Measurements from ENCODE around the gene LILRA5. TPM values are rescaled to one million over a fixed set of nuclear protein-coding genes. Genes with fewer than 3 reads are reported as not detected.
"Not testable (repeated sequence)": the region's sequence is repeated elsewhere in the genome, so short reads cannot be mapped to it uniquely, and the experiment has no call there.

The LILRA5 gene
- total RNA-seq = 1.9 TPM in 1 of 2 replicates, not detected in the other

DNA sequence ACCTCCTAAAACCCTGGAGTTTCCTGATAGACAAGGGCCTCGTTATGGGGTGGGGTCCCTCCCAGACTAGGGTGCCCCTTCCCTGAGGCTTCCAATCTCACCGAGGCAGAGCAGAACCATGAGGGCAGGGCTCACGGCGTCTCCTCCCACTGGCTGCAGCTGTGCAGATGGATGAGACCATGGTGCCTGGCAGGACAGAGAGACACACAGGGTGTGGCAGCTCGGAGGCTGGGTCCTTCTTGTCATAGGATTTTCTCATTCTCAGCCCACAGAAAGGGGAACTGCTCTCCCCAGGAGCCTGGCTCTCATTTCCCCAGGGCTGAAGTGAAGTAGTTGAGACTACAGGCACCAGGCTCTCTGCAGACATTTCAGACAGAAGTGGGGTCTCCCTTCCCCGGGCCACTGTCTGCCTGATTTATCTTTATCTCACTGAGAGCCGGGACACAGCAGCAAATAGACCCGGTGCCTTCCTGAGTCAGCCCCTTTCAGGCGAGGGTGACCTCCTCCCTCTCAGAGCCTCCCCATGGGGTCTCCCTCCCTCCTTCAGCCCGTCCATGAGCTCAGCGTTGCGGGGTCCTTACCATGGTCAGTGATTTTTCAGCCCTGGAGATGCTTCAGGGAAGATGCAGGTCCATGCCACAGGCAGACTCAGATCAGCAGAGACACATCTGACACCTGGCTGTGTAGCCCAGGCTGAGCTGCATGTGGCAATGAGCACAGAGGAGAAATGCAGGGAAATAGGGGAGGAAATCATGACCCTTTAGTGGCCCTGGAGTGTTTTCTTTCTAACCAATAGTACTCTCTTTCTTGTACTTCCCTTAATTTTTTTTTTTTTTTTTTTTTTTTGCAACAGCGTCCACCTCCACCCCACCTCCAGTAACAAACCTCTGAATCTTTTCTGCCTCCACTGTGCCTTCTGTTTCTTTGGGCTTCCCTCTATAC, at the start of gene LILRA5:
Gene LILRA5 (minus strand): TSS at position 731 of the 942 bp plus-strand sequence. CDS start 147 bp downstream, at position 584.
- no peak for DNase-seq (ENCODE audit: low read depth)
- no peak within 1 kb of the TSS for H3K4me3 ChIP-seq (ENCODE audit: low read depth, low read length)
- TF ChIP-seq, protein P1, sequence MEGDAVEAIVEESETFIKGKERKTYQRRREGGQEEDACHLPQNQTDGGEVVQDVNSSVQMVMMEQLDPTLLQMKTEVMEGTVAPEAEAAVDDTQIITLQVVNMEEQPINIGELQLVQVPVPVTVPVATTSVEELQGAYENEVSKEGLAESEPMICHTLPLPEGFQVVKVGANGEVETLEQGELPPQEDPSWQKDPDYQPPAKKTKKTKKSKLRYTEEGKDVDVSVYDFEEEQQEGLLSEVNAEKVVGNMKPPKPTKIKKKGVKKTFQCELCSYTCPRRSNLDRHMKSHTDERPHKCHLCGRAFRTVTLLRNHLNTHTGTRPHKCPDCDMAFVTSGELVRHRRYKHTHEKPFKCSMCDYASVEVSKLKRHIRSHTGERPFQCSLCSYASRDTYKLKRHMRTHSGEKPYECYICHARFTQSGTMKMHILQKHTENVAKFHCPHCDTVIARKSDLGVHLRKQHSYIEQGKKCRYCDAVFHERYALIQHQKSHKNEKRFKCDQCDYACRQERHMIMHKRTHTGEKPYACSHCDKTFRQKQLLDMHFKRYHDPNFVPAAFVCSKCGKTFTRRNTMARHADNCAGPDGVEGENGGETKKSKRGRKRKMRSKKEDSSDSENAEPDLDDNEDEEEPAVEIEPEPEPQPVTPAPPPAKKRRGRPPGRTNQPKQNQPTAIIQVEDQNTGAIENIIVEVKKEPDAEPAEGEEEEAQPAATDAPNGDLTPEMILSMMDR (IDR thresholded peaks at IDR 0.05; ENCODE audit: insufficient read depth, low read length, poor library complexity, severe bottlenecking) = no peak
- no peaks in the 10 kb centered on the region for H3K27me3 ChIP-seq (ENCODE audit: control insufficient read depth, insufficient read depth, low read length)
- H3K36me3 ChIP-seq (ENCODE audit: control insufficient read depth, insufficient read depth, low read length) = no peaks in the 10 kb centered on the region

GRCh38 chr19:54361680-54362422, 48.9 kb upstream of the LILRA5 start:
- not testable (repeated sequence) for H3K36me3 ChIP-seq (ENCODE audit: control insufficient read depth, insufficient read depth, low read length); DNase-seq (ENCODE audit: low read depth); H3K4me3 ChIP-seq (ENCODE audit: low read depth, low read length); H3K27me3 ChIP-seq (ENCODE audit: control insufficient read depth, insufficient read depth, low read length)

GRCh38 chr19:54359149-54359820, 46.3 kb upstream of the LILRA5 start:
- H3K36me3 ChIP-seq (ENCODE audit: control insufficient read depth, insufficient read depth, low read length); H3K27me3 ChIP-seq (ENCODE audit: control insufficient read depth, insufficient read depth, low read length); DNase-seq (ENCODE audit: low read depth); H3K4me3 ChIP-seq (ENCODE audit: low read depth, low read length): not testable (repeated sequence)

GRCh38 chr19:54357381-54357780, 44.4 kb upstream of the LILRA5 start:
- no peaks in the 10 kb centered on the region for H3K36me3 ChIP-seq (ENCODE audit: control insufficient read depth, insufficient read depth, low read length)
- no peaks in the 10 kb centered on the region for H3K27me3 ChIP-seq (ENCODE audit: control insufficient read depth, insufficient read depth, low read length)
- DNase-seq (ENCODE audit: low read depth) = no peak
- no peak overlapping the region for H3K4me3 ChIP-seq (ENCODE audit: low read depth, low read length)
- TF ChIP-seq, protein P1 (IDR thresholded peaks at IDR 0.05; ENCODE audit: insufficient read depth, low read length, poor library complexity, severe bottlenecking) = no peak

DNA sequence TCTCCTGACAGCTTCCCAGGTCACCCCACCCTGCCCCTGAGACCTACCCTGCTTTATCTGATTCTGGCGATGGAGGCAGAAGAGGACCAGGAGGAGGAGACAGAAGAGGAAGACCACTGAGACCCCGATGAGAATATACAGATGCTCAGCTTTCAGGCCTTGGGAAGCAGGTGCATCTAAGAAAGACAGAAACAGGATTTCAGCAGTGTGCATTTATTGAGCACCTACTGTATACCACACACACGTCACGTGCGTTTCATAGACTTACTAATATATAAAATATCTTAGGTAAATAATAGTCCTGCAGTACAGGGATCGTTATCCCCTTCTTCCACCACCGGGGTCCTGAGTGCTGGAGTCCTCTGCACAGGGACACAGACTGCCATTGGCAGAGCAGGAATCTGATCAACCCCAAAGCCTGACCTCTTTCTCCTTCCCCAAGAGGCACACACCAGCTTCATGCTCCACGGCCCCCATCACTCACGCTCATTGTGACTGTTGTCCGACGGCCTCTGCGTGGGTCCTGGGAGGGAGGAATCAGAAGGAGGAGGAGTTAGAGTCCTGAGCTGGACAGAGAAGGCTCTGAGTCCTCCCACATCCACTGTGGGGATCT, 43.6 kb upstream of the LILRA5 start:
- no peaks in the 10 kb centered on the region for H3K36me3 ChIP-seq (ENCODE audit: control insufficient read depth, insufficient read depth, low read length)
- no peak for DNase-seq (ENCODE audit: low read depth)
- H3K4me3 ChIP-seq (ENCODE audit: low read depth, low read length) = no peak overlapping the region
- TF ChIP-seq, protein P1 (IDR thresholded peaks at IDR 0.05; ENCODE audit: insufficient read depth, low read length, poor library complexity, severe bottlenecking) = no peak
- no peaks in the 10 kb centered on the region for H3K27me3 ChIP-seq (ENCODE audit: control insufficient read depth, insufficient read depth, low read length)

DNA sequence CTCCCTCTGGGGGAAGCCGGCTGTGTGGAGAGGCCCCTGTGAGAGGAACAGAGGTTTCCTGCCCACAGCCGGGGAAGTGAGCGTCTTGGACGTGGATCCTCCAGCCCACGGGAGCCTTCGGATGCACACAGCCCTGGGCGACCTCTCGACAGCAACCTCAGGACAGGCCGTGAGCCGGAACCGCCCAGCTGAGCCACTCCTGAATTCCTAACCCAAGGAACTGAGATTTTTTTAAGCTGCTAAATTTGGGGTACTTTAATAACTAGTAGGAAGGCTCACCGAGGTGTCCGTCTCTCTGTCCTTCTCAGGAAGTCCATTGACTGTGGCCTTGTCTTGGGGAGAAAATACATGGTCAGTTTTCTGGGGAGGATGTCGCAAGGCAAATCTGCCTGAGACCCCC, 42.7 kb upstream of the LILRA5 start:
- Histone ChIP-seq H3K36me3 (ENCODE audit: control insufficient read depth, insufficient read depth, low read length) (no peaks in the 10 kb centered on the region), H3K27me3 (ENCODE audit: control insufficient read depth, insufficient read depth, low read length) (no peaks in the 10 kb centered on the region), H3K4me3 (ENCODE audit: low read depth, low read length) (no peak overlapping the region)
- no peak for DNase-seq (ENCODE audit: low read depth)
- TF ChIP-seq, protein P1 (IDR thresholded peaks at IDR 0.05; ENCODE audit: insufficient read depth, low read length, poor library complexity, severe bottlenecking) = no peak

Measured in kidney epithelial cell (primary cell).